ENCODE measurements around the gene NPTN.

The NPTN gene

DNA sequence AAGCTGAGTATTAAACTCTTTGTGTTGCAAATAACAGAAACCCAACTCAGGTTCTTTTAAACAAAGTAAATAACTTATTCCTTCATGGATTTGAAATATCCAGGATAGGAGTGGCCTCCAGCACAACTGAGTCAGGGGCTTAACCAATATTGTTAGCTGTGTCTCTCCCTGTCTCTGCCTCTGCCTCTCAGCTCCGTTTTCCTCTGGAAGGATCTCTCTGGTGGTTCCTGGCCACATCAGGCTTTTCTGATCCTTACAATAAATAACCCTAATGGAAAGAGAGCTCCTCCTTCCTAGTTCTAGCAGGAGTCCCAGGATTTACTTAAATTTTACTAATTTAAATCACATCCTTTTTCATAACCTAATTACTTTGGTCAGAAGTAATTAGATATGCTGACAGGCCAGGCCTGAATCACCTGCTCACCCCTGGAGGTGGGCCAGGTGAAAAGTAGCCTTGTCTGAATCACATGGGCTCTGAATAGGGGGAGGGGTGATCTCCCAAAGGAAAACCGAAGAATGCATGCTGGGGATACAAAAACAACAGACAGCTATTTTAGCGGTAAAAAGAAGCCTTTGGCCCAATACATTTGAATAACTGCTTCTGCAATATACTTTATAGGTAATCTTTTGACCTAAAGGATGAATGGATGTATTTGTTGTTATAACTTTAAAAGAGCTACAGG lies 114.9 kb downstream of the NPTN start:
- no peak for DNase-seq (ENCODE audit: low spot score)

DNA sequence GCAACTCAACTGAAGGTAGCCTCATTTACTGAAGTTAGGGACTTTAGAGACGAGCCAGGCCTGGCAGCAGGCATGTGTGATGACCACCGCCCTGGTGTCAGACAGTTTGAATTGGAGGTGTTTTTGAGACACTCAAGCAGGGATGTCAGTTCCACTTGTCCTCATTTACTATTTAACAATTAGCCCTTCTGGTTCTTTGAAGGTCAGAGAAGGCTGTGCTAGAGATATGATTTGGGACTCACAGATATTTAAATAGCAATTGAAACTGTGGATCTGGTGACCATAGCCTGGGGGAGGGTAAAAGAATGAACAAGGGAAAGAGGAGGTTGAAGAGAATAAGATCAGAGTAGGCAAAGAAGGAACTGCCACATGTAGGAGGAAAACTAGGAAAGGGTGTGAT lies 115.6 kb downstream of the NPTN start:
- DNase-seq (ENCODE audit: low spot score) = no peak

- DNase-seq (ENCODE audit: low spot score) = no peak
Observed at GRCh38 chr15:73515527-73515926, 117.7 kb downstream of the NPTN start.
